ENCODE data around the gene PITX1.

GRCh38 chr5:135041145-135041587, 7.1 kb upstream of the PITX1 start:
- no peak for TF ChIP-seq SP1 (IDR thresholded peaks at IDR 0.05)
- no peak for TF ChIP-seq SP1 (CRISPR knock-in tag; IDR thresholded peaks at IDR 0.05)
- no peak for TF ChIP-seq RNF219 (CRISPR knock-in tag; IDR thresholded peaks at IDR 0.05)
- TF ChIP-seq POLR2A (IDR thresholded peaks at IDR 0.05; ENCODE audit: insufficient read depth in 1 of 2, low read depth in 2 of 2, low read length in 2 of 2), result no peak
- TF ChIP-seq HOXA7 (CRISPR knock-in tag; IDR thresholded peaks at IDR 0.05), result no peak
- no peak for TF ChIP-seq TEAD2 (CRISPR knock-in tag; IDR thresholded peaks at IDR 0.05)
- TF ChIP-seq ZNF749 (CRISPR knock-in tag; IDR thresholded peaks at IDR 0.05; ENCODE audit: borderline replicate concordance), result no peak
- TF ChIP-seq ZNF570 (CRISPR knock-in tag; IDR thresholded peaks at IDR 0.05; ENCODE audit: borderline replicate concordance), result no peak
- TF ChIP-seq CTCF (CRISPR knock-in tag; IDR thresholded peaks at IDR 0.05), result no peak
- no peak for TF ChIP-seq SRF (IDR thresholded peaks at IDR 0.05; ENCODE audit: low read depth, low read length)
- TF ChIP-seq GTF2F1 (IDR thresholded peaks at IDR 0.05; ENCODE audit: low read length), result no peak
- no peak for TF ChIP-seq MXI1 (IDR thresholded peaks at IDR 0.05; ENCODE audit: borderline replicate concordance, low read depth, low read length)
- TF ChIP-seq NR2F1 (CRISPR knock-in tag; IDR thresholded peaks at IDR 0.05), result no peak
